ENCODE measurements around the gene CSPG5. TPM values are rescaled to one million over a fixed set of nuclear protein-coding genes. Genes with fewer than 3 reads are reported as not detected.

The CSPG5 gene
- total RNA-seq, 3 donors from 2014 or later: 0.44 to 0.98 (median 0.96) TPM

GRCh38 chr3:47581422-47581821, 2.8 kb upstream of the CSPG5 start:
- no peak for TF ChIP-seq POLR2A (IDR thresholded peaks at IDR 0.05)
- no peak for TF ChIP-seq POLR2AphosphoS5 (IDR thresholded peaks at IDR 0.05)
- TF ChIP-seq CTCF (IDR thresholded peaks at IDR 0.05): no peak
- intact Hi-C loops (cut with DNase I; ENCODE audit: low total_unique reads): no loop called here
- Histone ChIP-seq H3K4me3 (no peak overlapping the region), H3K4me1 (peaks cover 0 to 6% of the 10 kb centered on the region in 2 donors), H3K27me3 (peaks cover 6% of the 10 kb centered on the region in 2 donors), H3K36me3 (no peaks in the 10 kb centered on the region), H3K27ac (no peak overlapping the region), H3K9me3 (no peaks in the 10 kb centered on the region)
- no peak for DNase-seq (ENCODE audit: low spot score in 2 of 2)

- H3K36me3 ChIP-seq: no peaks in the 10 kb centered on the region
- no peak overlapping the region for H3K27ac ChIP-seq
- H3K4me3 ChIP-seq: no peak overlapping the region
- H3K9me3 ChIP-seq: no peaks in the 10 kb centered on the region
- DNase-seq (ENCODE audit: low spot score in 2 of 2): no peak
- peaks cover 0 to 6% of the 10 kb centered on the region in 2 donors for H3K4me1 ChIP-seq
- intact Hi-C loops (cut with DNase I; ENCODE audit: low total_unique reads): no loop called here
- no peak for TF ChIP-seq POLR2AphosphoS5 (IDR thresholded peaks at IDR 0.05)
- no peak for TF ChIP-seq POLR2A (IDR thresholded peaks at IDR 0.05)
- TF ChIP-seq CTCF (IDR thresholded peaks at IDR 0.05): no peak
- peaks cover 6% of the 10 kb centered on the region in 2 donors for H3K27me3 ChIP-seq
Measured at GRCh38 chr3:47580481-47580880, 1.8 kb upstream of the CSPG5 start.

GRCh38 chr3:47579875-47580274, 1.2 kb upstream of the CSPG5 start:
- Histone ChIP-seq H3K36me3 (no peaks in the 10 kb centered on the region), H3K4me1 (peaks cover 0 to 6% of the 10 kb centered on the region in 2 donors), H3K9me3 (no peaks in the 10 kb centered on the region), H3K27ac (no peak overlapping the region), H3K27me3 (peaks cover 6% of the 10 kb centered on the region in 2 donors), H3K4me3 (no peak overlapping the region)
- TF ChIP-seq POLR2AphosphoS5 (IDR thresholded peaks at IDR 0.05): no peak
- no peak for TF ChIP-seq POLR2A (IDR thresholded peaks at IDR 0.05)
- TF ChIP-seq CTCF (IDR thresholded peaks at IDR 0.05): no peak
- intact Hi-C loops (cut with DNase I; ENCODE audit: low total_unique reads): loop anchor here (2.0 kb wide), 1 partner anchor 63 kb away; no protein-coding TSS in a partner anchor
- DNase-seq (ENCODE audit: low spot score in 2 of 2): no peak

- no peak for DNase-seq (ENCODE audit: low spot score in 2 of 2)
- Histone ChIP-seq H3K27me3 (peaks cover 6% of the 10 kb centered on the region in 2 donors), H3K36me3 (no peaks in the 10 kb centered on the region), H3K4me3 (peak overlapping the region; percentile 52 to 86 (median 71)), H3K9me3 (no peaks in the 10 kb centered on the region), H3K27ac (no peak overlapping the region), H3K4me1 (peaks cover 0 to 6% of the 10 kb centered on the region in 2 donors)
- no peak for TF ChIP-seq POLR2A (IDR thresholded peaks at IDR 0.05)
- TF ChIP-seq CTCF (IDR thresholded peaks at IDR 0.05): no peak
- TF ChIP-seq POLR2AphosphoS5 (IDR thresholded peaks at IDR 0.05): no peak
- intact Hi-C loops (cut with DNase I; ENCODE audit: low total_unique reads): loop anchor here (2.0 kb wide), 1 partner anchor 61 kb away; no protein-coding TSS in a partner anchor
Measured at GRCh38 chr3:47578119-47578632, 489 bp downstream of the CSPG5 start.

GRCh38 chr3:47577583-47578118, 1.0 kb downstream of the CSPG5 start:
- Histone ChIP-seq H3K36me3 (no peaks in the 10 kb centered on the region), H3K27me3 (peaks cover 6% of the 10 kb centered on the region in 2 donors), H3K27ac (no peak overlapping the region), H3K4me1 (peaks cover 0 to 6% of the 10 kb centered on the region in 2 donors), H3K9me3 (no peaks in the 10 kb centered on the region), H3K4me3 (peak overlapping the region; percentile 52 to 86 (median 71))
- no peak for DNase-seq (ENCODE audit: low spot score in 2 of 2)
- TF ChIP-seq POLR2AphosphoS5 (IDR thresholded peaks at IDR 0.05): no peak
- no peak for TF ChIP-seq POLR2A (IDR thresholded peaks at IDR 0.05)
- no peak for TF ChIP-seq CTCF (IDR thresholded peaks at IDR 0.05)
- intact Hi-C loops (cut with DNase I; ENCODE audit: low total_unique reads): loop anchor here (2.0 kb wide), 1 partner anchor 61 kb away; no protein-coding TSS in a partner anchor
